Stimulated activated CD8-positive, alpha-beta memory T cell treated with anti-CD3 and anti-CD28 coated beads, Interleukin-12 subunit alpha, Interleukin-12 subunit beta, amount 100 ng/mL, for 24 hours (primary cell): ENCODE results near the gene COBL.

Experiments used
- DNase-seq: peaks from one replicate; pipeline ENCODE4 v3.0.0-alpha.2; 2020; ENCODE audit errors: extremely low read depth

COBL gene

DNA sequence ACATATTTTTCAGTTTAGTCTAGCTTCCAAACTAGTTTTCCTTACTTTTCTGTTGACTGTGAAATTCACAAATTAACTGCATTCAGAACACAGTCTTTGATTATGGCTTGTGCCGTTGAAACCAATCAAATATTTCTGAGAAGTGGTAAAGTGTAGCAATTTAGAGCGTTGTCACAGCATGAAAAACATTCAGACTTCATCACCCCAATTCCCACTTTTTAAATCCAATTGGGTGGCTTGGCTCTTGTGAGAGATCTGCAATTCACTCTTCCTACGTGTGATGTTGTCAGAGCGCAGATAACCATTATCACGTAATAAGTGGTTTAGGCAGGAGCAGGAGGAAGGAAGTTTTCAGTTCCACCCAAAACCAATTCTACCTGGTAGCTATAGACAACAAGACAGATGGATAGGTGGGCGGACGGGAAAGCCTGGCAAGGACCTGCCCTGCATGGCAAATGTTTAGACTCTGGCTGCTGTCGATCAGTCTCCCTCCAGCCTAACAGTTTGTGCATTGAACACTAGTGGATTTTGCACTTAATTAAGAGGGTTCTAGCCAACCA lies 8.9 kb downstream of the COBL start:
- no peak for DNase-seq

DNA sequence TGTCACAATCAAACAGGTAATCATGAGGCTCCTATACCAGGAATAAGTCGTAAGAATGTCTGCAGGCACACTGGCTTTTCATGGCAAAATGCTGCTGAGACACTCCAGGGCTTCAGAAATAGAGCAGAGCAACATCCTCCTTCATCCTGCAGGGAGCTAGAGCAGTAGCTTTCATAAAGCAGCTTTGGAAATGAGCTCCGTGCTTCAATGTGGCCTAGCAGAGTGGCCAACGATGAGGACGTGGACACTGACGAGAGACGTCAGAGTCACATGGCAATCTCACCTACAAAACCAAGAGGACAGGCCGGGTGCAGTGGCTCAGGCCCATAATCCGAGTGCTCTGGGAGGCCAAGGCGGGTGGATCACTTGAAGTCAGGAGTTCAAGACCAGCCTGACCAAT lies 9.8 kb downstream of the COBL start:
- DNase-seq = no peak

DNA sequence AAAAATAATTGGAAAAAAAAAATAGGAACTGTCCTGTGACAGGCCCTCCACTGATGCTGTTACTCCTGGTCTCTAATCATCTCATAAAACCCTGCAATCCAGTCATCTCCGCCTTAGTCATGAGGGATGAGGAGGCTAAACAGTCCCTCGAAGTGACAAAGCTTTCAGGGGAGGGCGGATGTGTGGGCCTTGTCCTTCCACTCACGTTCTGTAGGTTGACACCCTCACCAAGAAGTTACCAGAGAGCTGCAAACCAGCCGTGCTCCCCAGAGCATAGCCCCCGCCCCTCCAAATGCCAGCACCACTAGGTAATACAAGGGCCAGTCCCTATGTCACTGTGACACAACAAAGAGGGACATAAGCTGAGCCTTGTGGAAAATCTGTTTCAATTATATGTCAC lies 11.9 kb downstream of the COBL start:
- no peak for DNase-seq

DNA sequence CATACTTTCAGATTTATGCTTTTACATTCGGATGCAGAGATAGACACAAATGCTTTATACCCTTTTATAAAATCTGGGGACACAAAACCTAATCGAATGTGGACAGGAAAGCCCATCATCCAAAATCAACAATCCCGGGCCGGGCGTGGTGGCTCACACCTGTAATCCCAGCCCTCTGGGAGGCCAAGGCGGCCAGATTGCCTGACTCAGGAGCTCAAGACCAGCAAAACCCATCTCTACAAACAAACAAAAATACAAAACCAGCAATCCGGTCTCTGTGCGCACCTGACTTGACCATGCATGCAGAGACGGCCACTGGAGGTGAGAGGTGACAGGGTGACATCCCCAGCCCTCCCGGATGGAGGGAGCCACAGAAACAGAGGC lies 13.5 kb downstream of the COBL start:
- no peak for DNase-seq

DNA sequence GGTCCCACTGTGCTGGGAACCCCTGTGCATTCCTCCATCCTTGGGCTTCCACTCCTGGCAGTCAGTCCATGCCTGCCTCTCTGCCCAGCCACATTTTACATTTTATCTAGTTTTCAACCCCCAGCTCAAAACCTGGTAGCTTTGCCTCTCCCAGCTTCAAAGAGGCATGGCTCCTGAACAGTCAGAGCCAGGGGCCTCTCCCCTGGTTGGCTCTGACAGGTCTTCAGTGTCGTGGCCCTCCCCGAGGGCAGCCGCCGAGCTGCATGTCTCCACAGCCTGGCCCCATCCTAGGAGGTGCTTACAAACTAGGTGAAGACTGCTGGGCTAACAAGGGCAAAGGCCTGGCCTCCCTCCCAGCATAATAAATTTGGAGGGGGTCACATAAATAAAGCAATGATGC lies 14.8 kb downstream of the COBL start:
- DNase-seq = no peak

DNA sequence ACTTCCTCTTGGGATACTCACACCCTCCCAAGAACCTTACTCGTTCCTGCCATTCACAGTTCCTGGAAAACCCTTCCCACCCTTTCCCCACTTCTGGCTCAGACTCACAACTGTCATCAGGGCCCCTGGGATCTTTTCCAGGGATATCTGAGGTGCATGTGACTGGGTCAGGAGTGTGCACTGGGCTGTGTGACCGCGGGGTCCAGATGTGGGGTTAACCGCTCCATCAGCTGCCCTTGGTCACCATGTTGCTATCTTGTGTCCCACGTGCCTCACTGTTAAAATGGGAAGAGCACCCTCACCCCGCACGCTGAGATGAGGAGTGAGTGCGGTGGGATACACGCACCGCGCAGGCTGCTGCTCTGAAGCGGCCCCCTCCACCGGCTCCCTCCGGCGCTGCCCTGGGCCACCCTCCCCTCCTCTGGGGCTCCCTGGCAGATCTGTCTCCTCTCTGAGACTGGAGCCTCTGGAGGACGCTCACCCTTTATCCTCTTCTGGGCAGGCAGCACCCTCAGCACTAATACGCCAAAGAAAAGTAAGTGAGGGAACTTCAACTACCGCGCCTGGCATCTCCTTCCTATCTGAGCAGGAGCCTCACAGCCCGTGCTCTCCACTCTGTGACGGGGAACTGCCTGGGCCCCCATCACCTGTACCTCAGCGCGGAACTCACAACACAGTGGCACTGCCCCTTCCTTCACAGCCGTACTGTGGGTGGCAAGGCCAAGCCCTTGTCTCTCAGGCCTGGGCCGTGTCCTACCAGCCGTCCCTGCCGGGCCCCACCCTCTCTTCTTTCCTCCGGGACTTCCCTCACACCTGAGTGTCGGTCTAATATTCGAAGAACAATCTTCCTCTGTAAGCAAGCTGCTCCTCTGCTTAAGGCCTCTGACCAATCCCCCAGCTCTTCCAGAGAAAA lies 15.6 kb downstream of the COBL start:
- DNase-seq = no peak

DNA sequence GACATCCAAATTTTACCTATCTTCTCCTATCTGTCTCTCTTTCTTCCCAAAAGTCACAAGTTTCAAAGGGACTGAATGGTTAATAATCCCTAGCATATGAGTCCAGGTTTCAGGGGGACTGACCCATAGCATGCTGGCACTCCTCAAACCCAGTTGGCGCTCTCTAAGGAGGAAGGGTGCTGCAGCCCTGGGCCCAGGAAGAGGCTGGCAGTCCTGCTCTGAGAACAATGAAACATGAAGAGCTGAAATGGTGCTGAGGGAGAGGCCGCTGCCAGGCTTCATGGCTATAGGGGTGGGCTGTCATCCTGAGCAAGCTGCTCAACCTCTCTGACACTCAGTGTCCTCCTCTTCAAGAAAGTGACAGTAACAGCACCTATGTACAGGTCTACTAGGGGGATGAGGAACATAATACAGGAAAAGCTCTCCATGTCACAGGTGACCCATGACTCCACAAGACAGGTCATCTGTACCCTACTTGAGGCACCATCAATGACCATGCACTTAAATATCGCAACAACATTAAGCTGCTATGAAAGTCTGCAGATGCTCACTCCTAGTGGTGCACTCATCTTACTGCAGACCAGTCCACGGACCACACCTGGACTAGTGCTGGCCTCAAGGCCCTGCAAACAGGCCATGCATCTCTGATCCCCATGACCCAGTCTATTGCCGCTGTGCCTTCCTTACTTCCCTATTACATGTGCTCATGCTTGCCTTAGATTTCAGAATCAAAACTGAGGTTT lies 17.0 kb downstream of the COBL start:
- no peak for DNase-seq

DNA sequence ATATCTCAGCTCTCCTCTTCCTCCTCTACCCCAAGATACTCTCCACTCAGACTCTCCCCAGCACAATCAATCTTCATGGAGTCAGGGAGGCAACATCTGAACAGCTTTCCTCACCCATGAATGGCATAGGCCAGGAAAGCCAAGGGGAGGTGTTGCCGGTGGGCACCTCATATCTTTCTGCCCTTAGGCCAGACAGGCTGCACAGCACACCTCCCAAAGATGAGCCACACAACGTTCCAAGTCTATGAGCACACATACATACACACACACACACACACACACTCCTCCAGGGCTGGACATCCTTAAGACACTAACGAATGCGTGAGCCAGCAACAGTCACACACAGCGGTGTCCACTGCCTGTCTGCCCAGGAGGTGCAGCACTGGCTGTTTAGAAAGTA lies 17.7 kb downstream of the COBL start:
- no peak for DNase-seq

DNA sequence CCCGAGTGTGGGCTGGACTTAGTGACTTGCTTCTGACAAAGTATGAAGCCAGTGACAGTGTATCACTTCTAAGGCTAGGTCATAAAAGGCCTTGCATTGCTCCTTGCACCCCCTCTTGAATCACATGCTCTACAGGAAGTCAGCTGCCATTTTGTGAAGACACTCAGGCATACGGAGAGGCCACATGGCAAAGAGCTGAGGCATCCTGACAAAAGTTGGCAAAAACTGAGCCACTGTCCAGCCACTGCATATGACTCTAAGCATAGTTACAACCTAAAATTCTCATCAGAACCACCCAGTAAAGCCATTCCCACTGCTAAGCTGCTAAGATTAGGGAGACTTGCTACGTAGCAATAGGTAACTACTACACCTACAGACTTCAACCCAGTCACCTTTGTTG lies 18.6 kb downstream of the COBL start:
- DNase-seq = no peak

DNA sequence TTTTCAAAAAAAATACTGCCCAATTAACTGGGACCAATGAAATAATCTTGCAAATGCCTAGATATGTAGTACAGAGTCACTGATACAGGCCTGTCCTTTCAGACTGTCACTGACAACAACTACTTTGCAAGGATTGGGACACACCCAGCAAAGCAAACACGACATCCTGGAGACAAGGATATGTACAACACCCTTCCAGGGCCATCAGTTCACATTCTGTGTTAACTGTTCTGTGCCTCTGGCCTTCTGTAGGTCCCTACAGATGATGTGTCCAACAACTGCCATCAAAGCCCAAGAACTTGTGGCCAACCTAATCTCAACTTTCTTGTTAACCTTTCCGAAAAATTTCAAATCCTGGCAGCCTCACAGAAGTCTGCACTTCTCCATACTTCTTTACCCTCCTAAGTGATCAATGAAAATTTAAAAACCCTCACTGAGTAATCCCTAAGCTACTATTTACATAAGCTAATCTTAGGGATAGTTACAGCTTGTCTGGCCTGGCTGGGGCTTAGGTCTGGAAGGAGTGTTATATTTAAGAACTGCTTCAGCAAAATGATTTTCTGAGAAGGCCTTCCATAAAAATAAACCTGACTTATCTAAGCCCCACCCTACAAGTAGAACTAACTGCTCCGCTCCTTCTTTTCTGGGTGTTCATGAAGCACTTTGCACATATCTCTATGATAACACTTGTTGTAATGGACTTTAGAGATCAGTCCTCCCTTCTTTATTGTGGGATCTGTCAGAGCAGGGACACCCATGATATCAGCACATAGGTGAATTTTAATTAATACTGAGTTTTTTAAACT lies 21.0 kb downstream of the COBL start:
- DNase-seq = no peak

DNA sequence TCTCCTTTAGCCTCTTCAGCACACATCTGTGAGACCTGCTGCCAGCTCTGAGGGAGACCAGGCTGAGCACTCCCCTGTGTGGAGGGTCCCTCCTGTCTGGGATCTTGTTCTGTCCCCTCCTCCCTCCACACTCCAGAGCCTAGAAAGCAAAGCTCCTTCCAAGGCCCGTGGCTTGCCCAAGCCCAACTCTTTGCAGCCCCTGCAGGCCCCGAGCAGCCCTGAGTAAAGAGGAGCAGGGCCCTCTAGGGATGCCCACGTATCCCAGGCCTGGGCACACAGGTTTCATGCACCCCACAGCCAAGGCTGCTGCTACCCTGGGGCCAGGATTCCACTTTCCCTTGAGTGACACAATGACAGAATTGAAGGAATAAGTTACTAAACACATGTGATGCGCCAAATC lies 24.0 kb downstream of the COBL start:
- DNase-seq = no peak

DNA sequence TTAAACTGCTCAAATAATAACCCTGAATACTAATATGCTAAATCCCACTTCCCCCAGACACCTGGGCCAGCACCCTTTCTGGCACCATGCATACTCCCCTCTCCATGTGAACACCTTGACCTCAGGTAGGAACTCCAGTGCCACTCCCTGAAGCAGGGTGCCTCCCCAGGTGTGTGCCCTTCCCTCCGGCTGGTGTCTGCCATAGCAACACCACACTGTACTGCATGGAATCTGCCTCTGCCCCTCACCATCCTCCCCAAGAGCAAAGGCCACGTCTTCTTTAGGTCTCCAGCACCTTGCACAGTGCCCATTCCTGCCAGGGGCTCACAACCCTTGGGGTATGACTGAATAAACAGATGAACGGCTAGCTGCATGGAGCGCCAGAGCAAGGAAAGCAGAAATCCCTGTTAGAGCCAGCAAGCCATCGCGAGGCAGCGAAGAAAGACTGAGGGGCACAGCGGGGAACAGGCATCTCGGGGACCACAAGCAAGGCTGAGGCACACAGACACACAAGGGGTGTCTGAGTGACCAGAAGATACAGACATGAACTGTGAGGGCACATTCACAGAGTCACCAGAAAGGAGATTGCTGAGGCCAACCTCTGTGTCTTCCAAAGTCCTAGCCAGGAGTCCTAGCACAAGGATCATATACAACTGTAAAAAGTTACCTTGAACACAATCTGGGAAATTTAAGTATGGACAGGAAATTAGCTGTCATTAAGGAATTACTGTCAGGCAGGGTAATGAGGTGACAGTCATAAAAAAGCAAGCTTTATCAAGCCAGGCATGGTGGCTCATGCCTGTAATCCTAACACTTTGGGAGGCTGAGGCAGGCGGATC lies 25.7 kb downstream of the COBL start:
- no peak for DNase-seq

DNA sequence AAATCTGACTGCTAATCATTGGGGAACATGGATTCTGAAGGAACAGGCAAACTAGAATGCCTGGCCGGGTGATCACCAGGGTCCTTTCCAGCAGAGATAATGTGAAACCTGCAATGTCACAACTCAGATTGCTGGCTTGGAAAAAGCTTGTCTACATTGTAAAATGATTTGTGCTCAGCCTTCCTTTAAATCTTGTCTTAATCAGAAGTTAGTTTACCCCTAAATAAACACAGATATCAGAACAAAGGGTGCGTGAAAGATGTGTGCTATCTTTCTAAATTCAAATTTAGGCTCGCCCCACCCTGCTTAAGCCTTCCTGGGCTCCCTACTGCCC lies 26.3 kb downstream of the COBL start:
- DNase-seq = no peak

DNA sequence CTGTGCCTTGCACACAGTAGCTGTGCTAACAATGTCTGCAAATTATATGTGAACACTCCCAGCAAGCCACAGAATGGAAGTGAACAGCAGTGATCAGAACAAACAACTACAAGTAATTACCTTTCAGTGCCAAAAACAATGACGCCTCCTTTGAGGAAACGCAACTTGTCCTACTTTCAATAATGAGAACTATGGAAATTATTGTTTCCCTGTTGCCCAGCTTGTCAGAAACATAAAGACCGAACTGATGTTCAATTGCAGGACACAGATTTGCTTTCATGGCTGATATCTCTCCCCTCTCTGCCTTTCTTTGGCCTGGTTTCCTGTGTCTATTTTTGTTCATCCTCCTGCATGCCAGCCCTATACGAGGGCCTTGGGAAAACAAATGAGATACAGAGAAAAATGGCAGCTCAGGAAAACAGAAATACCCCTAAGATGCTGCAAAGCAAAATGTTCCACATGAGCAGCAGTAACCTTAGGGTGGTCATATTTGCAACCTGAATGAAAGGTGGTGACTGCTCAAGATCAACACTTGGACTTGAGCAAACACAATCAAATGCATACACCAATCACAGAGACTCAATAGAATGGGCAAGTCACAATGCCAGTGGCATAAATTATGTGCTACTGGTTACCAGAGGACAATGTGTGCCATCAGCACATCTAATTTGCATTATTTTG lies 26.8 kb downstream of the COBL start:
- no peak for DNase-seq

DNA sequence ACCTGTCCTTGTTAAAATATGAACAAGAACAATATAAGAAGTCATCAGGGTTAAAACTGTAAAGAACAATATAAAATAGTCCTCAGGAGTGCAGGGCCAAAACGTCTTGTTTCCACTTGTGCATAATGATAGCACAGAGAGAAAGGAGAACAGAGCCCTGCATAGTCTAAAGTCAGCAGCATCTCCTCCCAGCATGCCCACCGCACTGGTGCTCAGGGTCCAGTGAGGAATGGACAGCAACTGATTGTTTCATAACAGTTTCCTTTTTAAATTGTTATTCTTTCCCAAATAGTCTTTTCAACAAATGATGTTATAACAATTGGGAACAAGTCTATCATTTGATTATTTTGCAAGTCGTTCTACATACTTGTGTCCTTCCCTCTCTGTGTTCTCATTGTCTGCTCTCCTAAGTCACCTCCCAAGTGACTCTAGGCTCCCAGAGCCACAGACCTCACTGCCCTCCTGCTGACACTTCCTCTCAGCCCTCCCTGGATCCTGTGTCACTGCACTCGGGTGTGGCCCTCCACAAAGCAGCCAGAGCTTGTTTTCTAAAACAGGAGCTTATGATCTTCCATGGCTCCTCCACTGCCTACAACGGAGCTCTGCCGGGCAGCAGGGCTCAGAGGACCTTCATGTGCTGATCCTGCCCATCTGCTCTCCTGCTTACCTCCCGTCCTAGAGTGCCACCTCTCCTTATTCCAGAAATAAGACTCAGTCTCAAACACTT lies 27.6 kb downstream of the COBL start:
- no peak for DNase-seq

DNA sequence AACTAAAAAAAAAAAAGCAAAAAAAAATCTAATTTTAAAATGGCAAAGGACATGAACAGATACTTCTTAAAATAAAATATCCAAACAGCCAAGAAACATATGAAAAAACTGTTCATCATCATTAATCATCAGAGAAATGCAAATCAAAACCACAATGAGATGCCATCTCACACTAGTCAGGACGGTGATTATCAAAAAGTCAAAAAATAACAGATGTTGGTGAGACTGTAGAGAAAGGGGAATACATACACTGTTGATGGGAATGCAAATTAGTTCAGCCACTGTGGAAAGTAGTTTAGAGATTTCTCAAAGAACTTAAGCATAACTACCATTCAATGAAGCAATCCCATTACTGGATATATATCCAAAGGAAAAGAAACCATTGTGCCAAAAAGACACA lies 30.2 kb downstream of the COBL start:
- DNase-seq = no peak

DNA sequence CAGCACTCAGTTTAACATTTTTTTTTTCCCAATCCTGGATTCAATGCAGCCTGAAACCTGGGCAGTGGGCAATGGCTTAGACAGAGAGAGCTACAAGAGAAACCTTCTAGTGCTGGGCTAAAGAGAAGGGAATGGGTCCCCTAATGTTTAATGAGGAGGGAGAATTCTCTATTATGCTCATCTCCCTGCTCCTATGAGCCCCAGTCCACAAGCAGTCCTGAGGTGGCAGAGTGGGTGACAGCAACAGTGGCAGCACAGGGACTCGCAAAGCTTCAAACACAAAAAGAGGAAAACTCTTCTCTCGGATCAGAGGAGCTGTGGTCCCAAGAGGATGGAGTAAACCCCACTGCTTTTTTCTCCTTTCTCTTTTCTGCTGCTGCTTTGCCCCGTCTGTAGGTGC lies 36.5 kb downstream of the COBL start:
- DNase-seq = no peak

DNA sequence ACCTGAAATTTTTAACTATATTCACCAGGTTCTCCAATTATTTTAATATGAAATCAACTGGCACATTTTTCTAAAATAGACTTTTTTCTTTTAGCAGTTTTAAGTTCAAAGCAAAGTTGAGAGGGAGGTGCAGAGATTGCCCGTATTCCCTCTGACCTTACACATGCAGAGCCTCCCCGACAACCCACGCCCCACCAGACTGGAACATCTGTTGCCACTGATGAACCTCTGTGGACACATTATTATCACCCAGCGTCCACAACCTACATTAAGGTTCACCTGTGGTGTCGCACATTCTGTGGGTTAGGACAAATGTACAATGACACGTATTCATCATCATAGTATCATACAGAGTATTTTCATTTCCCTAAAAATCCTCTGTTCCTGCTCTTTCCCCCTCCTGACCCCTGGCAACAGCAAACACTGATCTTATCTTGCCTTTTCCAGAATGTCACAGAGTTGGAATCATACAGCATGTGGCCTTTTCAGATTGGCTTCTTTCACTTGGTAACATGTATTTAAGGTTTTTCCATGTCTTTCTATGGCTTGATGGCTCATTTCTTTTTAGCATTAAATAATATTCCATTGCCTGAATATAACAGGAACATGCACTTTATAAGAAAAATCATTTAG lies 37.1 kb downstream of the COBL start:
- no peak for DNase-seq

DNA sequence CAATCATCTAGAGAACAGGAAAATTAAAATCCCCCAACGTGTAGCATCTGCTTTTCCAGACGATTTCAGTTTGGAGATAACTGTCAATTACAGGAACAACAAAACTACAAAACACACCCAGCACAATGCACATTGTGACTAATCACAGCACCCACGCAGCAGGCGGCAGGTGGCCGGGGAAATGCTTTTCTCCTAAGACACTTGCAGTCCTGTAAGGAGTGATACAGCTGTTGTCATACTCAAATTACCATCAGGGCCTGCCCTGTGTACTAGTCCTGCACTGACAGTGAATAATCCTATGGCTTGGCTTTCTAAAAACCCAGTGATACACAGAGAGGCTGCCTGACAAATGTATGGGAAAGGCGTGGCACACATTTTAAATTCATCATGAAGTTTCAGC lies 37.8 kb downstream of the COBL start:
- DNase-seq = no peak

DNA sequence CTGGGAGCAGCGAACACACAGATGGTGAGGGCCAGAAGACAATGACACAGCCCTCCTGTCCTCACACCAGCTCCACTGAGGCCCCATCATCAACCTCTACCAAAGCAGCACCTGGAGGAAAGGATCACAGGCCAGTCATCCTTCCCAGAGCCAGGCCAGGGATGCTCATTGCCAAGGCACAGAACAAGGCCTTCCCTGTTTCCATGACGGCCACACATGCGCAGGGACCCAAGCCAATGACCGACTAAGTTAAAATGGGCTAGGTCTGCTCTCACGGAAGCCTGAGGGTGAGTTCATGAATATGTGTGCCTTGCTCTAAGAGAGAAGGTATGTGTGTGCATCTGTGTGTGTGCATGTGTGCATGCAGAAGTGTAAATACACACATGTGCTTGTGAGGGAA lies 39.6 kb downstream of the COBL start:
- DNase-seq = no peak
